ENCODE results near the gene SRGAP3. TPM values are rescaled to one million over a fixed set of nuclear protein-coding genes. Genes with fewer than 3 reads are reported as not detected.

Gene SRGAP3
- total RNA-seq, 4 donors from 2014 or later, result 7.5 to 33.8 (median 16.0) TPM

GRCh38 chr3:9110316-9110715 lies 139.1 kb downstream of the SRGAP3 start:
- H3K27me3 ChIP-seq, result no peaks in the 10 kb centered on the region
- in situ Hi-C loops (cut with MboI; ENCODE audit: low pct_ligation_motif_present in 1 of 4, low pct_unique_long_range_greater_than_20kb in 1 of 4, low sequenced_read_pairs in 3 of 4), result no loop called here
- no peaks in the 10 kb centered on the region for H3K4me1 ChIP-seq
- TF ChIP-seq POLR2AphosphoS5 (IDR thresholded peaks at IDR 0.05) (no peak), EP300 (IDR thresholded peaks at IDR 0.05; ENCODE audit: low read depth) (no peak), CTCF (IDR thresholded peaks at IDR 0.05) (no peak), POLR2A (IDR thresholded peaks at IDR 0.05) (no peak)
- intact Hi-C loops (cut with DNase I; ENCODE audit: low total_unique reads), result no loop called here
- no peak for DNase-seq
- H3K4me3 ChIP-seq, result no peak overlapping the region
- no peaks in the 10 kb centered on the region for H3K36me3 ChIP-seq
- H3K9me3 ChIP-seq, result no peaks in the 10 kb centered on the region
- 80 to 90% methylated on average over 1 to 12 of the region's 12 CpGs for WGBS, 2 donors (ENCODE audit: low coverage in 1 of 2)
- no peak overlapping the region for H3K27ac ChIP-seq

GRCh38 chr3:9109568-9109914 lies 139.9 kb downstream of the SRGAP3 start:
- no peaks in the 10 kb centered on the region for H3K27me3 ChIP-seq
- H3K36me3 ChIP-seq, result no peaks in the 10 kb centered on the region
- in situ Hi-C loops (cut with MboI; ENCODE audit: low pct_ligation_motif_present in 1 of 4, low pct_unique_long_range_greater_than_20kb in 1 of 4, low sequenced_read_pairs in 3 of 4), result no loop called here
- TF ChIP-seq CTCF (IDR thresholded peaks at IDR 0.05) (no peak), POLR2A (IDR thresholded peaks at IDR 0.05) (no peak), POLR2AphosphoS5 (IDR thresholded peaks at IDR 0.05) (no peak), EP300 (IDR thresholded peaks at IDR 0.05; ENCODE audit: low read depth) (no peak)
- DNase-seq, result no peak
- H3K9me3 ChIP-seq, result no peaks in the 10 kb centered on the region
- 80% methylated on average over 3 of the region's 3 CpGs; no CpG with 5 or more reads in 1 of the 2 donors for WGBS, 2 donors (ENCODE audit: low coverage in 1 of 2)
- no peak overlapping the region for H3K27ac ChIP-seq
- H3K4me1 ChIP-seq, result no peaks in the 10 kb centered on the region
- intact Hi-C loops (cut with DNase I; ENCODE audit: low total_unique reads), result no loop called here
- no peak overlapping the region for H3K4me3 ChIP-seq

- no peaks in the 10 kb centered on the region for H3K27me3 ChIP-seq
- WGBS, 2 donors (ENCODE audit: low coverage in 1 of 2), result 80% methylated on average over 5 to 8 of the region's 8 CpGs
- DNase-seq, result no peak
Measured at GRCh38 chr3:9108876-9109567, 140.4 kb downstream of the SRGAP3 start.

GRCh38 chr3:9107738-9108137 lies 141.7 kb downstream of the SRGAP3 start:
- no peak overlapping the region for H3K27ac ChIP-seq
- H3K36me3 ChIP-seq, result no peaks in the 10 kb centered on the region
- H3K9me3 ChIP-seq, result no peaks in the 10 kb centered on the region
- H3K4me1 ChIP-seq, result no peaks in the 10 kb centered on the region
- TF ChIP-seq POLR2AphosphoS5 (IDR thresholded peaks at IDR 0.05) (no peak), CTCF (IDR thresholded peaks at IDR 0.05) (no peak), POLR2A (IDR thresholded peaks at IDR 0.05) (no peak), EP300 (IDR thresholded peaks at IDR 0.05; ENCODE audit: low read depth) (no peak)
- no peak overlapping the region for H3K4me3 ChIP-seq
- WGBS, 2 donors (ENCODE audit: low coverage in 1 of 2), result 80 to 83% methylated on average over 1 of the region's 1 CpG
- in situ Hi-C loops (cut with MboI; ENCODE audit: low pct_ligation_motif_present in 1 of 4, low pct_unique_long_range_greater_than_20kb in 1 of 4, low sequenced_read_pairs in 3 of 4) (no loop called here), intact Hi-C loops (cut with DNase I; ENCODE audit: low total_unique reads) (no loop called here)
- no peak for DNase-seq
- no peaks in the 10 kb centered on the region for H3K27me3 ChIP-seq

More at GRCh38 chr3:9108876-9109567, 140.4 kb downstream of the SRGAP3 start:
- H3K4me1 ChIP-seq, result no peaks in the 10 kb centered on the region
- no peaks in the 10 kb centered on the region for H3K36me3 ChIP-seq
- no peaks in the 10 kb centered on the region for H3K9me3 ChIP-seq
- intact Hi-C loops (cut with DNase I; ENCODE audit: low total_unique reads) (no loop called here), in situ Hi-C loops (cut with MboI; ENCODE audit: low pct_ligation_motif_present in 1 of 4, low pct_unique_long_range_greater_than_20kb in 1 of 4, low sequenced_read_pairs in 3 of 4) (no loop called here)
- TF ChIP-seq POLR2AphosphoS5 (IDR thresholded peaks at IDR 0.05) (no peak), POLR2A (IDR thresholded peaks at IDR 0.05) (no peak), EP300 (IDR thresholded peaks at IDR 0.05; ENCODE audit: low read depth) (no peak), CTCF (IDR thresholded peaks at IDR 0.05) (no peak)
- no peak overlapping the region for H3K27ac ChIP-seq
- no peak overlapping the region for H3K4me3 ChIP-seq
